Breast epithelium (tissue), 4 donors: ENCODE results near the gene SCAF8. TPM values are rescaled to one million over a fixed set of nuclear protein-coding genes. Genes with fewer than 3 reads are reported as not detected.

Source experiments
- DNase-seq, 2 donors: peaks; one replicate each; pipeline ENCODE4 v3.0.0-alpha.2; 2019; ENCODE audit warnings: low spot score in 2 of 2
- H3K27ac ChIP-seq, 2 donors: fragments of 200-600 bp; sonication (generic) in 1 of 2; one replicate each; pipeline ENCODE4 v1.5.1; 2016 to 2019; ENCODE audit warnings: mild to moderate bottlenecking in 1 of 2
- H3K27me3 ChIP-seq, 2 donors: fragments of 200-600 bp; sonication (generic) in 1 of 2; one replicate each; pipeline versions ENCODE4 v1.5.1 to v1.6.0; 2017 to 2019; ENCODE audit warnings: control low read depth in 1 of 2, mild to moderate bottlenecking in 1 of 2
- H3K36me3 ChIP-seq: fragments of 200-600 bp; one replicate; pipeline ENCODE4 v1.5.1; 2019
- H3K4me1 ChIP-seq, 2 donors: fragments of 200-600 bp; sonication (generic); one replicate each; pipeline ENCODE4 v1.5.1; 2016 to 2019; ENCODE audit warnings: control low read depth in 1 of 2
- H3K4me3 ChIP-seq, 3 donors: fragments of 200-600 bp; sonication (generic); 1 replicate in 2 of 3; 2 replicates in 1 of 3; pipeline ENCODE4 v1.5.1; 2016 to 2019; ENCODE audit warnings: mild to moderate bottlenecking in 3 of 3, moderate library complexity in 2 of 3
- H3K9me3 ChIP-seq, 2 donors: fragments of 200-600 bp; sonication (generic) in 1 of 2; one replicate each; pipeline ENCODE4 v1.5.1; 2016 to 2019; ENCODE audit warnings: control low read depth in 1 of 2
- POLR2A ChIP-seq: fragments of 450-650 bp; IDR thresholded peaks from one replicate; pipeline ENCODE4 v1.6.1; 2016; ENCODE audit warnings: antibody characterized with exemption, mild to moderate bottlenecking, moderate library complexity
- POLR2AphosphoS5 ChIP-seq, 3 donors: sonication (generic); formaldehyde crosslinking; IDR thresholded peaks; one replicate each; pipeline ENCODE4 v1.6.1; 2017; ENCODE audit warnings: antibody characterized with exemption in 3 of 3
- intact Hi-C: fragments of 100-400 bp; cut with DNase I; formaldehyde crosslinking; loops from one replicate; pipeline ENCODE4 v1.15.1; 2023; ENCODE audit warnings: low total_unique reads
- total RNA-seq, 3 donors: library from RNA; depleted of rRNA; stranded (reverse); fragments of >200 nt; gene quantifications; one replicate each; pipeline ENCODE4 v1.1.0, GENCODE V29; 2016
- TF ChIP-seq, protein P1 (sequence below), 3 donors: fragments of 450-650 bp; IDR thresholded peaks; one replicate each; pipeline ENCODE4 v1.5.1; 2016 to 2017; ENCODE audit warnings: antibody characterized with exemption in 3 of 3, mild to moderate bottlenecking in 3 of 3, moderate library complexity in 3 of 3

SCAF8 gene
- total RNA-seq, 3 donors from 2014 or later: 38.9 to 58.0 (median 41.0) TPM

DNA sequence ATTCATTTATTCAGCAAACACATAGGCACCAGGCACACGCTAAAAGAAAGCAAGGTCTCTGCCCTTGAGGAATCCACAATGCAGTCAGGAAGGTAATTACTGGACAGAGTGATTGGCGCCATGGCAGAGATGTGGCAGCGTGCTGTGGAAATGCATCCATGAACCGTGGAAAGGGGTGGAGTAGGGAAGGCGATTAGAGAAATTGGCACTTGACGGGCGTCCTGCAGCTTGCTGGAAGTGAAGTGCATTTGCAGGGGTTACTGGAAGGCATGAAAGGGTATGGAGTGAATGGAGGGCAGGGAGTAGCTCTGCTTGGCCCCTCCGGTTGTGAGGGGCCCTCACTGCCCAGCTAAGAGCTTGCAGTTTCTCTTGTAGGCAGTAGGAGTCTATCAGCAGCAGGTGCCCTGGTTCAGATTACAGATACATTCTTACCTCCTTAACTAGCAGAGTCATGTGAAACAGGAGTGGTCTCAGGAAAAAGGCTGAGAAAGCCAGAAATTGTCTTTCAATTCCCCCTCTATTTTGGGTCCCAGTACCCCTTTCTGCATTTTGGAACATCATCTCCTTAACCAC, 139.4 kb downstream of the SCAF8 start:
- H3K36me3 ChIP-seq: no peaks in the 10 kb centered on the region
- H3K4me1 ChIP-seq: peaks cover 0 to 5% of the 10 kb centered on the region in 2 donors
- H3K27ac ChIP-seq: no peak overlapping the region
- DNase-seq: no peak
- no peaks in the 10 kb centered on the region for H3K27me3 ChIP-seq
- no peak for TF ChIP-seq POLR2AphosphoS5 (IDR thresholded peaks at IDR 0.05)
- no peak for TF ChIP-seq POLR2A
- TF ChIP-seq, protein P1, sequence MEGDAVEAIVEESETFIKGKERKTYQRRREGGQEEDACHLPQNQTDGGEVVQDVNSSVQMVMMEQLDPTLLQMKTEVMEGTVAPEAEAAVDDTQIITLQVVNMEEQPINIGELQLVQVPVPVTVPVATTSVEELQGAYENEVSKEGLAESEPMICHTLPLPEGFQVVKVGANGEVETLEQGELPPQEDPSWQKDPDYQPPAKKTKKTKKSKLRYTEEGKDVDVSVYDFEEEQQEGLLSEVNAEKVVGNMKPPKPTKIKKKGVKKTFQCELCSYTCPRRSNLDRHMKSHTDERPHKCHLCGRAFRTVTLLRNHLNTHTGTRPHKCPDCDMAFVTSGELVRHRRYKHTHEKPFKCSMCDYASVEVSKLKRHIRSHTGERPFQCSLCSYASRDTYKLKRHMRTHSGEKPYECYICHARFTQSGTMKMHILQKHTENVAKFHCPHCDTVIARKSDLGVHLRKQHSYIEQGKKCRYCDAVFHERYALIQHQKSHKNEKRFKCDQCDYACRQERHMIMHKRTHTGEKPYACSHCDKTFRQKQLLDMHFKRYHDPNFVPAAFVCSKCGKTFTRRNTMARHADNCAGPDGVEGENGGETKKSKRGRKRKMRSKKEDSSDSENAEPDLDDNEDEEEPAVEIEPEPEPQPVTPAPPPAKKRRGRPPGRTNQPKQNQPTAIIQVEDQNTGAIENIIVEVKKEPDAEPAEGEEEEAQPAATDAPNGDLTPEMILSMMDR (IDR thresholded peaks at IDR 0.05): no peak
- H3K4me3 ChIP-seq: no peak overlapping the region
- no peaks in the 10 kb centered on the region for H3K9me3 ChIP-seq
- intact Hi-C loops: no loop called here

DNA sequence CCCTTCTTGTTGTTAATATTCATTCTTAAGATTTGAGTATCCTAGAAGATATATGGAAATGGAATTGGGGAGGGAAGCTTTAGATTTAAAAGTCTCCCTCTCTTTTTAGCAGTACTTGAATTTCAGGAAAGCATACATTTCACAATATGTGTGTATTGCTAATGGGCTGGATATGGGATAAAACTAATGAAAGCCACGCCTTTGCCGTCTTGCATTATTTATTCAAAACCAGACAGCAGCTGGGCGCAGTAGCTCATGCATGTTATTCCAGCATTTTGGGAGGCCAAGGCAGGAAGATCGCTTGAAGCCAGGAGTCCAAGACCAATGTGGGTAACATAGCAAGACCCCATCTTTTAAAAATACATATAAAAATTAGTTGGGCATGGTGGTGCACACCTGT, 140.3 kb downstream of the SCAF8 start:
- no peak for DNase-seq
- no peaks in the 10 kb centered on the region for H3K27me3 ChIP-seq
- TF ChIP-seq, protein P1 (IDR thresholded peaks at IDR 0.05): no peak
- no peak for TF ChIP-seq POLR2AphosphoS5 (IDR thresholded peaks at IDR 0.05)
- TF ChIP-seq POLR2A: no peak
- peaks cover 0 to 5% of the 10 kb centered on the region in 2 donors for H3K4me1 ChIP-seq
- H3K4me3 ChIP-seq: no peak overlapping the region
- H3K27ac ChIP-seq: no peak overlapping the region
- no peaks in the 10 kb centered on the region for H3K36me3 ChIP-seq
- intact Hi-C loops: no loop called here
- no peaks in the 10 kb centered on the region for H3K9me3 ChIP-seq

DNA sequence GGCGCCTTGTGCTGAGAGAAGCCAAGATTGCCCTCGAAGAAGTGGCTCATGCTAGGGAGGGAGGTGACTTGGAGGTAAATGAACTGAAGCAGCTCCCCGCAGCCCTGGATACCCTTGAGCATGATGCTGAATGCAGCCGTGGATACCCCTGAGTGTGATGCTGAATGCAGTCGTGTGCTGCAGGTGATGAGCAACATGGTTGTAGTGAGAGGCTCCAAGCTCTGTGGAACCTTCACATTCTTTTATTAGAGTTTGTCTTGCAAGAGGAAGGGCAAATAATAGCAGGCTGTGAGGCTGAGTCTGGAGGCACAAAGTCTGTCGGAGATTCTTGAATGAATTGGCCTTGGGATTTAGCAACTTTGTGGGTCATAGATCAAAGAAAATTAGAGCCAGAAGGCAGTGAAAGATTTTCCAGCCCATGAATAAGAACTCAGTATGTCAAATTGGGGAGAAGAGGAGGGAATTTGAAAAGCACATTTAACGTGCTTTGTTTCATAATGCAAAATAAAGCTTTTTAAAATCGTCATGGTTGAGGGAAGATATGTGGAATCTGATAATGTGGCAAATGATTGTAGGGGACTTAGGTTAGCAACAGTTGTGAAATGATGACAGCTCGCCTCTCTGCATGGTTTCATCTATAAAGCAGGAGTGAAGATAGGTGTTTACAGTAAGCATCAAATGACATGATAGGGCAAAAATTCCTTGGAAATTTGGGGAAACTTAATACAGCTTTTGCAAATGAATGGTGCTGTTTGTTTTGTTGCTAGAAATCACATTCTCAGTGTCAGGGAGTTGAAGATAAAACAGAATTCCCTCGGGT, 141.8 kb downstream of the SCAF8 start:
- no peaks in the 10 kb centered on the region for H3K36me3 ChIP-seq
- peaks cover 0 to 5% of the 10 kb centered on the region in 2 donors for H3K4me1 ChIP-seq
- H3K4me3 ChIP-seq: no peak overlapping the region
- no peak for TF ChIP-seq POLR2A
- TF ChIP-seq, protein P1 (IDR thresholded peaks at IDR 0.05): no peak
- no peak for TF ChIP-seq POLR2AphosphoS5 (IDR thresholded peaks at IDR 0.05)
- no peak for DNase-seq
- intact Hi-C loops: no loop called here
- H3K27me3 ChIP-seq: no peaks in the 10 kb centered on the region
- H3K27ac ChIP-seq: no peak overlapping the region
- no peaks in the 10 kb centered on the region for H3K9me3 ChIP-seq

DNA sequence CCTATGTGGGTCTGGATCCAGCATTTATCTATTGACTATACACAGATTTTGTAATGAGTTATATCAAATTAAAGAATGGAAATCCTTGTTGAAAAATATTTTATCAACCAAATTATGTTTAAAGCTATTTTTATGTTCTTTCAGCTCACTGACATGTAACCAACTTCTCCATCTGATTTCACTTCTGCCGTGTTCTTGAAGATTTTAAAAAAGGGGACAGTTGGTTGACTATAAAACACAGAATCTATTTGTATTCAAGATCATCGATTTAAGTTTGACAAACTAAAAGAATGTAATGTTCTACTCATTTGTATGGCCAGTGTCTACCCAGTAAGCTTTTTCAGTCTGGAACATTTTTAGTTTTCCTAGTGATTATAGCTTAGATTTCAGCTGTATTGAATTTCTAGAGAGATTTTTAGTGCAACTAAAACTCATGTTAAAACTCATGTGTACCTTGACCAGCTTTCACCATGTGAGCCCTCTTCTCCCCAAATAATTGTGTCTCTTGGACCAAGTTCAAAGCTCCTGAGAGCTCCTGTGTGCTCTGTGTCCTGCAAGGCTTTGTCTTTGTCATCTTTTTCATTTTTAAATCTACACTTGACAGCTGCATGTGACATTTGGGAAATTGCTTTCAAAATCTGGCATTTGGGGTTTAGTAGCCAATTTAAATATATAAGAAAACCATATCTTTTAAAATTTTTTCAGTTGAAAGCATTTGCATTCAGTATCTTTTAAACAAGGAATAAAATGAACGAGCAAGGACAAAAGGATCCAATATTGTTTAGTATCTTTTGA, 143.5 kb downstream of the SCAF8 start:
- Histone ChIP-seq H3K27ac (no peak overlapping the region), H3K9me3 (no peaks in the 10 kb centered on the region), H3K36me3 (no peaks in the 10 kb centered on the region), H3K4me3 (no peak overlapping the region), H3K4me1 (peaks cover 0 to 5% of the 10 kb centered on the region in 2 donors), H3K27me3 (no peaks in the 10 kb centered on the region)
- intact Hi-C loops: no loop called here
- DNase-seq: no peak
- TF ChIP-seq POLR2AphosphoS5 (IDR thresholded peaks at IDR 0.05): no peak
- TF ChIP-seq, protein P1 (IDR thresholded peaks at IDR 0.05): no peak
- TF ChIP-seq POLR2A: no peak
